GM18519 (cell line): ENCODE measurements around the gene TSSK3.
"Not testable (repeated sequence)": the region's sequence is repeated elsewhere in the genome, so short reads cannot be mapped to it uniquely, and the experiment has no call there.

Experiments used
- ATAC-seq: cut with Tn5 transposase; IDR thresholded peaks from one replicate; pipeline ENCODE4 v1.9.1; 2021; ENCODE audit warnings: mild to moderate bottlenecking, moderate library complexity; ENCODE audit not compliant: unreplicated experiment, low FRiP score

The TSSK3 gene

DNA sequence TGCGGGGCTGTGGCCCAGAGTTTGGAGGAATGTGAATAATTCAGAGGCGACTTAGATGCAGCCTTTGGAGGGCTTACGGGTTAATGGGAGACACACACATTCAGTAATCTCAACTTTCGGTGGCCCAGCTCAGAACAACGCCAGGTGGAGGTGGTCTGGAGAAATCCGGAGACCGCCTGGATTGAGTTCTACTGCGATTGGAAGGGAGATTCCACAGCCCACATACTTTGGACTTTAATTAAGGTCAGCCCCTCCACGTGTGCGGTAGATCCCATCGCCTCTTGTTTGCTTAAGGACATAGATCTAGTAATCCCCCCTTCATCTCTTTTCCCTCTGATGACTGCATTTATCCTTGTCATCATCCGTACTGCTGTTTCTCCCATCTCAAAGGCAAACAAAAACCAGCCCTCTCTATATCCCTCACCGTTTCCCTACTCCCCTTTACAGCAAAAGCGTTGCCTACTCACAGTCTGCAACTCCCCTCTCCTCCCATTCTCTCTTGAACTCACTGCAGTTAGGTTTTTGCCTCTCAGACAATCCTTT, 32.6 kb downstream of the TSSK3 start:
- ATAC-seq: no peak

DNA sequence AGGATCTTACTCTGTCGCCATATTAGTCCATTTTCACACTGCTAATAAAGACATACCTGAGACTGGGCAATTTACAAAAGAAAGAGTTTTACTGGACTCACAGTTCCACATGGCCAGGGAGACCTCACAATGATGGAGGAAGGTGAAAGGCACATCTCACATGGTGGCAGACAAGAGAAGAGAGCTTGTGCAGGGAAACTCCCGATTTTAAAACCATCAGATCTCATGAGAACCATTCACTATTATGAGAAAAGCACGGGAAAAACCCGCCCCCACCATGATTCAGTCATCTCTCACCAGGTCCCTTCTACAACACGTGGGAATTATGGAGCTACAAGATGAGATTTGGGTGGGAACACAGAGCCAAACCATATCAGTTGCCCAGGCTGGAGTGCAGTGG, 34.2 kb downstream of the TSSK3 start:
- not testable (repeated sequence) for ATAC-seq

DNA sequence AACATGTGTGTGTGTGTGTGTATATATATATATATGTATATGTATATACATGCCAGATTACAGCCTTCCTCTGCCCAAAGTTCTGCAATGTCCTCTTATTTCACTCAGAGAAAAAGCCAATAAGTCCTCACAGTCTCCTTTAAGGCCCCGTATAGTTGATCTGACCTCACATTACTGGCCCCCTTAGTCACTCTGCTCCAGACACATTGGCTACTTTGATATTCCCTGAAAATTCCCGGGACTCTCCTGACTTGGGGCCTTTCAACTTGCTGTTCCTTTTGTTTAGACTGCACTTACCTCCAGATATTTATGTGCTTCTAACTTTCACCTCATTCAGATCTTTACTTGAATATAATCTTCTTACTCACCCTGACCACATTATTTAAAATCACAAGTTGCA, 36.1 kb downstream of the TSSK3 start:
- ATAC-seq: no peak

DNA sequence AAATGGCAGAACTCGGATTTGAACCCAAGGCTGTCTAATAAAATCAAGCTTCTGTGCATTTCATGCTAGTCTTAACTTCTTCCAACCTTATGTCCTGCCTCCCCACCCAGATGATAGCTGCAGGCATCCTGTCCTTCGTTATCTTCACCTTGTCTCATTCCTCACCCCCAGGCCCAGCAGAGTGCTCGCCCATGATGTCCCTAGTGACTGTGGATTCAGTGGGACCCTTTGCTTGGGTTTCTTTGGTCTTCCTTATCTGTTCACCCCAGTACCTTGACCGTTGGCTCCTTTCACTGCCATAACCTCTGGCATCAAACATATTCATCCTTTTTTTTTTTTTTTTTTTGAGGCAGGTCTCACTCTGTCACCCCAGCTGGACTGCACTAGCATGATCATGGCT, 37.5 kb downstream of the TSSK3 start:
- no peak for ATAC-seq

DNA sequence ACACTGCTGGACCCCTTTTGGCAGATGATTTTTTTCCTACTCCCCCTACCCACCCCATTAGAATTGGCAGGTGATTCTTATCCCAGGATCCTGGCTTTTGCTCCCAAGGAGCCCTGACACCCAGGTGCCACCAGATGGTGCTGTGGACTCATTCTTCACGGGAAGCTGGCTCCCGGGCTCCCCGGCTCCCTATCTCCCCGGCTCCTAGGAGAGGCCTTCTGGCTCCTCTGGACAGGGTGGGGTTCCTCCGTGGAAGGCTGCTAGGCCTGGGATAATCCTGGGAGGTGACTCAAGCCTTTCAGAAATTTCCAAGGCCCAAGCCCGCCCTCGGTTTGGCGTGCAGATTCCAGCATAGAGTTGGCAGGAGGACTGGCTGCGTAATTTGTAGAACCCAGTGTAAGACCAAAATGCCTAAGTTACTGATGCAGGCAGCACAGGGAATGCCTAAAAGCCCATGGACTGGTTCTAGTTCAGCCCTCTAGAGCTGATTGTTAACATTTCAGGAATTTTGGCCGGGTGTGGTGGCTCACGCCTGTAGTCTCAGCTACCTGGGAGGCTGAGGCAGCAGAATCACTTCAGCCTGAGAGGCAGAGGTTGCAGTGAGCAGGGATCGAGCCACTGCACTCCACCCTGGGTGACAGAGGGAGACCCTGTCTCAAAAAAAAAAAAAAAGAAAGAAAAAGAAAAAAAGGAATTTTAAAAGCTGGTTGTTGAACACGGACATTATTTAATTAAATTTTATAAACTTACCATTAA, 38.7 kb downstream of the TSSK3 start:
- no peak for ATAC-seq

DNA sequence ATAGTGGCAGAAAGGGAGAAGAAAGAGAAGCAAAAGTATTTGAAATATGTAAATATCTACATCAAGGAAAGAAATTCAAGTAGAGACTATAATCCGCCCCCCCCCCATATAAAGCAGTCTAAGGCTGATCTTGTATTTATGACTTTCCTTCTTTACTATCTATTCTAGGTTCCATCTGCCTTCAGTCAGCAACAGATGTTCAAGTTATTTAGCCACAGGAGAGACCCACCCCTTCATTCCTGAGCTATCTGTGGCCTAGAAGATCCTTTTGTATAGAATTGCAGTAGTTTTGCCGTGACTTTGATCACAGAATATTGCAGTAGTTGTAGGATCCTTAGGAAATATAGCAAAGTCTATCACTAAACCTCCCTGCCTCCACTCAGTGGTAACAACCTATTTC, 42.6 kb downstream of the TSSK3 start:
- no peak for ATAC-seq

DNA sequence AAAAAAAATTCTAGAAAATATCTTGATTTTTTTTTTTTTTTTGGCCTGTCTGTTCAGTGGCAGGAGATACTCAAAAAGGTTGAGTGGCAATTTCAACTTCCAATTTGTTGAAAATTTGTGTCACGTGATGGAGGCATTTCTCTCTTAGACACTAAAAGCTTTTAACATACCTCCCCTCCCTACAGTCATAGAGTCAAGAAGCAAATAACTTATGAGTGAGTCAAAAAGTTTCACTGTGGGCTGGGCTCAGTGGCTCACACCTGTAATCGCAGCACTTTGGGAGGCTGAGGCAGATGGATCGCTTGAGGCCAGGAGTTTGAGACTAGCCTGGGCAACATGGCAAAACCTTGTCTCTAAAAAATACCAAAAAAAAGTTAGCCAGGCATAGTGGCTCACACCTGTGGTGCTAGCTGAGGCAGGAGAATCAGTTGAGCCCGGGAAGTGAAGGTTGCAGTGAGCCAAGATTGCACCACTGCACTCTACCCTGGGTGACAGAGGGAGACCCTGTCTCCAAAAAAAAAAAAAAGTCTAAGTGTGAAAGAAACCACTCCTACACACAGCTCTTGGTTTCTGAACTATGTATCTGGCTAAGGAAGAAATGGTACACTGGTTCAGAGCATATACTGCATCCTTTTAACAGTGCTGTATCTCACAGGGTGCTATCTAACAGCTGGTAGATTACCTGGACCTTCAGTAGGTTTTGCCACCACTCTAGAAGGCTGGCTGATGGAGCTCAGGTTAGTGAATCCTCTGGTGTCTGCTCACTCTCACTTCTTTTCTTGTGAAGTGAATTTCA, 43.5 kb downstream of the TSSK3 start:
- no peak for ATAC-seq

DNA sequence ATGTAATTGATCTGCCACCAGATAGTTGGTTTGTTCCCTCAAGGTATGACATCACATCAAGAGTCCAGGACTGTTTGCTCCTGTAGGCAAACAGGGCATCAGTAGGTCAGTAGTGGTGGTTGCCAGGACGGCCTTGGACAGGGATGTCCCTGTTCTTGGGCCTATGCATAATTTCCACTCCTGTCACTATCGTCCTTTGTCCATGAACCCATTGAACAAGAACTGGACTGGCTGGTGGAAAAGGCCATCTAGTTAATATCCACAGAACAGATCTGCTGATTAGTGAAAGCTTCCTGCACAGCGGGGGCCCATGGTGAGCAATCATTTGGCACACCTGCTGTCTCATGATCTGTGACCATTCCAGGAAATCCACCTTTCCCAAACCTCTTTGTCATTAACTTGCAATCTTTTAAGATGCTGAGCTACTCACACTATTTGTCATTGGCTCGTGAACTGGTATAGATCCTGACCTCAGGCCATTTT, 44.3 kb downstream of the TSSK3 start:
- ATAC-seq: no peak

DNA sequence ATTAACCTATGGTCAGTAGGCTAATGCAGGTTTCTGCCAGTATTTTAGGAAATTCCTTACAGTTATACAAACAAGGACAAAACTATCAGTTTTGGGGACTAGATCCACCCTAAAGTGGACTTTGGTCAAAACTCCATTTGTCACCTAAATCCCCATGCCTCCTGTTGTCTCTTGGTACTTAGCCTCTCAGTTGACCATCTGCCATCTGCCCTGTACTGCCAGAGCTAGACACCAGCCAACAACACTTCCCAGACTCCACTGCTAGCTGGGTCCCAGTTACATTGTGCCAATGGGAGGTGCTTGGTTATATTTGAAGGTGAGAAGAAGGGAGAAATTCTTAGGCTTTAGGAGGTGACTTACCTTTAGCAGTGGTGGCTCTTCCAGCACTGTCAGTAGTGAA, 48.9 kb downstream of the TSSK3 start:
- ATAC-seq: no peak

DNA sequence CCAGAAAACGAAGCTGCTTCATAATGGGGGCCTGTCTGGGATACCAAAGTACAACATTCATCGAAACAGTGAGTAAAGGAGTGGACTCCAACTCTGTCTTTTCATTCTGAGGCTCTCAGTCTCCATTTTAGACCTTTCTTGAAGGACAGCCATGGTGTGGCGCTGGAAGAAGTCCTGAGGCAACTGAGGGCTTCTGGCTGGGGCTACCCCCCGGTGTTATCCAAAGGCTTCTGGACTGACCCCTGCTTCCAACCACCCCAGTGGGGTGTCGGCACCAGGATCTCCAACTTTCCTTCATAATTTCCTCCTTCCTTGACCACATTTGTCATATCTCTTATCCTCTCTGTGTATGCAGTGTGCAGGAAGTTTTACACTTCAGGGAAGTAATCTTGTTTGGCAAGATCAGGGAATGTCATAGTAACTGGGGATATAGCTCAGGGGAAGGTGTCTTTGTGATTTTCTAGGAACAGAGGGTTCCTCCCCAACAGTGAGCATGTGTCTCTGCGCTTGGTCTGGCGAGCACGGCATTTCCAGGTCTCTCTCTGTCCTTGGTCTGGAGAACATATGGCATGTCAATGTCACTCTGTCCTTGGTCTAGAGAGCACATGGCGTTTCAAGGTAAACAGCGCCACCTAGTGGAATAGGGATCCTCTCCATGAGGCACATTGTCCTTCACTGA, 51.3 kb downstream of the TSSK3 start:
- ATAC-seq: no peak
